Lung microvascular endothelial cell (primary cell): ENCODE measurements around the gene CHRNB2. TPM values are rescaled to one million over a fixed set of nuclear protein-coding genes. Genes with fewer than 3 reads are reported as not detected.

Experiments
- DNase-seq, 2 donors: peaks; one replicate each; pipeline versions ENCODE4 v3.0.0 to v3.0.0-alpha.2; 2010; ENCODE audit warnings: low read depth in 2 of 2
- total RNA-seq: library from RNA; depleted of rRNA; stranded (reverse); fragments of >200 nt; gene quantifications from 2 replicates; pipeline ENCODE4 v1.2.1, GENCODE V29; 2014

The CHRNB2 gene
- total RNA-seq, 1 donor from 2014 or later = under 0.01 TPM

DNA sequence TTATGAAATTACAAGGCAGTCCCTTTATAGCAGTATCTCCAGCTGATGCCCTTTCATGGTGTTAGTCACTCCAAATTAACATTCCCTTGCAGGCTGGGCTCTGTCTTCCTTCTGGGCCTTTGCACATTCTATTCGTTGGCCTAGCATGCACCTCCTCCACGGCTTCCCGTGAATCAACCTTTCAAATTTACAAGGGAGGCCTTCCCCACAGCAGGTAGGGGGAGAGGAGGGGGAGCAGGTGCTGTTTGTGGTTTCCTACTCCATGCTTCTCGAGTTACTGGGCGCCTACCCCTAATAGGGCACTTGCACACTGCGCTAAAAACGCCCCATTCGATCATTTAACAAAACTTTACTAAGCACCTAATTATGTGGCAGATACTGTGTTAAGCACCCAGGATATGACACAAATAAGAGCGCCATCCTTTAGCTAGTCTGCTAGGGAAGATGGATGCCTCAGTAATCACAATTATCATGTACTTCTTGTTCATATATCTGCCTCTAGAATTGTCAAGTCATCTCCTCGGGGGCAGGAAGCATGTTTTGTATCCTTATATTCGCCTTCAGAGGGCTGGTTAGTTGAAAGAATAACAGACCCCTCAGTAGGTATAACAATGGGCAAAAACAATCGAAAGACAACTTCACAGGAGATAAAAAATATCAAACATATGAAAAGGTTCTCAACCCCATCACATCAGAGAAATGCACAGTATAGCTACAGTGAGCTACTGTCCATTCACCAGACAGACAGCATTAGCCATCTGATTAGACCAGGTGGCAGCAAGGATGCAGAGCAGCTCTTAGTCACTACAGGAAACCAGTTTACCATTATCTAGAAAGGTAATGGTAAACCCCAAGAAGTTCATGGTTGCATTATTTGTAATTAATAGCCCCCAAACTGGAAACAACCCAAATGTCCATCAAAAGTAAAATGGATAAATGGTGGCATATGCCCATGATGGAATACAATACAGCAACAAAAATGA lies 42.1 kb downstream of the CHRNB2 start:
- no peak for DNase-seq

GRCh38 chr1:154611150-154611862 lies 43.7 kb downstream of the CHRNB2 start:
- DNase-seq = no peak

DNA sequence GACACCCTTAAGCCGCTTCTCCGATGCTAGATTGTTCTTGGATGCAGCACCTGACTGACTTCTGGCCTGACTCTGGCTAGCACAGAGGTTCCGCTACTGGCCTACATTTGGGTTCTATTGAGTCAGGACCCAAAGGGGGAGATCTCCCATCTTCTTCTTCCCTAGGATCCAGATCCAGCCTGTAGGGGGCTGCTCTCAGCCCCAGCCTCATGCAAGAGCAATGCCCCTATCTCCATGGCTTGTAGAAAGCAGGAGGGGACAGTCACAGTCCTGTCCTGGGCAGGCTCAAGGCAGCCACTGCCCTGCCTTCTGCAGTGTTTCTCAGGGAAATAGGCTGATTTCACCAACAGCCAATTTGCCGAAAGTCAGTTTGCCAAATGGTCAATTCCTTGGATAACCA lies 46.7 kb downstream of the CHRNB2 start:
- no peak for DNase-seq

GRCh38 chr1:154614901-154615300 lies 47.3 kb downstream of the CHRNB2 start:
- DNase-seq = no peak

DNA sequence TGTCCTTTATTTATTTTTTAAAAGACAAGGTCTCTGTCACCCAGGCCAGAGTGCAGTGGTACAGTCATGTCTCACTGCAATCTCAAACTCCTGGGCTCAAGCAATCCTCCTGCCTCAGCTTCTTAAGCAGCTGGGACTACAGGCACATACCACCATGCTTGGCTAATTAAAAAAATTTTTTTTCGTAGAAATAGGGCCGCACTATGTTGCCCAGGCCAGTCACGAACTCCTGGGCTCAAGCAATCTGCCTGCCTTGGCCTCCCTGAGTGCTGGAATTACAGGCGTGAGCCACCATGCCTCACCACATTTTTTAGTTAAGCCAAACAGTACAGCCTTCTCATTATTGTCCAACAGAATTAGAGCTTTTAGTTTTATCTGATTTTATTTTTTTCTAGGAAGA lies 47.8 kb downstream of the CHRNB2 start:
- no peak for DNase-seq

DNA sequence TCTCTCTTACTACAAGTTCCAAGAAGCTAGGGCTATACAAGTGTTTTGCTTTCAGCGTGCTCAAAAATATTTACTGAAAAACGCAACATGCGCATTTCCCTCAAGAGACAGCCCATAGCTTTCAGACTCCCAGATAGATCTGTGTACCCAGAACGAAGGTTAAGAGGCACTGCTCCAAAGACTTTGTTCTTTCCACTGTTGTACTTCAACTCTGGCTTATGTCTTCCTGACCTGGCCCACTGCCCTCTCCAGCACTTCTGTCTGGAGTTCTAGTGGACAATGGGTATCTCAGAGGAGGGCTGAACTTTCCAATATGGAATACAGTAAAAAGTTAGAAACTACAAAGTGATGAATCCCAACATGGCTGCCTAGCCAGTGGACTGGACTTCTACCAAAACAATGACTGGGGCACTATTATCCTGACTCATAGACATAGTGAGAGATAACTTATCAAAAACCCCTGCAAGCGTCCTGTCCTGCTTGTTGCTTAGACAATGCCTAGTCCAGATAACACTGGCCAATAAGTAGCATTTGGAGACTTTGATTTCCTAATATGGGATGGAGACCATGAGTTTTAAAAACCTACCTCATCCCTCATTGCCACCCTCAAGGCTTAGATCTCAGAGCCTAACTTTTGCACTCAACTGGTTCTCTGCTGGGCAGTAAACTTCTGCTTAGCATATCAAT lies 49.2 kb downstream of the CHRNB2 start:
- DNase-seq = peak in 1 of 2 donors; percentile 21

GRCh38 chr1:154619181-154619948 lies 51.8 kb downstream of the CHRNB2 start:
- DNase-seq = no peak

GRCh38 chr1:154620751-154621150 lies 53.2 kb downstream of the CHRNB2 start:
- DNase-seq = peak in 1 of 2 donors; percentile 20

DNA sequence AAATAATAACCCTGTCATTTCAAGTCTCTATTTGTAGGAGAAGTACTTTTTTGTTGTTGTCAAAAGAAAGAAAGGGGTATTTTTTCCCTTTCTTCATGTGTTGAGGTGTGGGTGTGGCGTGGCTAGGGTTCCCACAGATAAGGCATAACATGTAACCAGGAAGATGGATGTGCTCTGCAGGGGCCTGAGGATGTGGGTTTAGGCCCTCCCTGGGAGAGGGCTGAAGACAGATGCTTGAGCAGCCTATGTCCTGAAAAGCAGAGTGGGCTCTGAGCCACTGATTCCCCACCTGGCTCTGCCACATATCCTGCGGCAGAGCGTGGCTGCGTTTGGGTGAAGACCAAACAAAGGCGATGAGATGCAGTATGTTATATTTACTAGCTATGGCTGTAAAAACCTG lies 54.3 kb downstream of the CHRNB2 start:
- no peak for DNase-seq

DNA sequence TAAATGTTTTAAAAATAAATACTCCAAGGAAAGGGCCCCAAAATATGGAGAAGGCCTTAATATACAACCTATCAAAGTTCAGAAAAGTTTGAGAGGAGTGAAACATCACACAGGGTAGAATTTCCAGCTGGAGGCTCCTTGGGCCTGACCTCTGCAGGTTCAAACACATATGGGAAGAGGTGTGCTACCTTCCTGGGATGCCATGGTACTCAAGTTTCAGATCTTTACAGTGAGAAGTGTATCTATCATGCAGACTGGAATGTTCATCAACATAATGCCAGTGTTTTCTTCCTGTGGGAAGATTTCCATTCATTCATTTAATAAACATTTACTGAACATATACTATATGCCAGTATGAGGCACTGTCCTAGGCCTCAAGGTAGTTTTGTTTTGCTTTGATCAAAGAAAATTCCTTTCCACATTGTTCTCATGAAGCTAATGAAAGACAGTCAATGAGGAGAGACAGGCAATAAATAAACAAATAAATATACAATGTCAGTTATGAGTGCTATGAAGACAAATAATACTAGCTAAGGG lies 55.0 kb downstream of the CHRNB2 start:
- DNase-seq = no peak

- no peak for DNase-seq
Observed at GRCh38 chr1:154623358-154623757, 55.8 kb downstream of the CHRNB2 start.

GRCh38 chr1:154624746-154625643 lies 57.4 kb downstream of the CHRNB2 start:
- DNase-seq = no peak

DNA sequence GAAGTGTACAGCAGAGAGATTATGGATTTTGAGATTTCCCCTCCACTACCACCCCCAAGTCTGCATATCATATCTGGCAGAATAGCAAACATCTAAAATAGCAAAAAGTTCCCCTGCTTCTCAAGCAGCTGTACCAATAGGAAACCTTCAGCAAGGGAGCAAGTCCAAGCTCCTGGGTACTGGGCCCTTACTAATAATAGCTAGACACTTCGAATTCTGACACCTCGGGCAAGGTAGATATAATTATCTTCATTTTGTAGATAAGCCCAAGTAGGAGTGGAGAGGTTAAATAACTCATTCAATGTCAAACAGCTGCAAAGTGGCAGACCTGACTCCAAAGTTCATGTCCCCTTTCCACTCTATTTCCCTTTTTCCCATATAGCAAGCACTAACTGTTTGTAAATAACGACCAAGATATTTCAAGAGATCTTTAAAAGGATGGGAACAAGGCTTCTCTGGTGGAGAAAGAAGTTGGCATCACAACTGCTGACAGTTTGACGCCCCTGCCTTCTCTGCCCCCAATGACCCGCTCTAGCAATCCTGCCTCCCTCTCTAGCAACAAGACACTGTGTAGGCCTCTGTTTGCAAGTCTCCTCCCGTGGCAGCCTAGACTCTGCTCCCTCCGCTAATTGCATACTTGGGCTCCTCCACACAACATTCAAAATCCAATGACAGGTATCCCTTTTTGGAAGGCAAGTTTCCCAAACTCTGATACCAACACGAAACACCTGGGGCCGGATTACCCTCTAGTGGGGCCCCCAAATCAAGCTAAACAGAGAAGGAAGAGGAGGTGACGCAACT lies 59.1 kb downstream of the CHRNB2 start:
- DNase-seq = no peak

DNA sequence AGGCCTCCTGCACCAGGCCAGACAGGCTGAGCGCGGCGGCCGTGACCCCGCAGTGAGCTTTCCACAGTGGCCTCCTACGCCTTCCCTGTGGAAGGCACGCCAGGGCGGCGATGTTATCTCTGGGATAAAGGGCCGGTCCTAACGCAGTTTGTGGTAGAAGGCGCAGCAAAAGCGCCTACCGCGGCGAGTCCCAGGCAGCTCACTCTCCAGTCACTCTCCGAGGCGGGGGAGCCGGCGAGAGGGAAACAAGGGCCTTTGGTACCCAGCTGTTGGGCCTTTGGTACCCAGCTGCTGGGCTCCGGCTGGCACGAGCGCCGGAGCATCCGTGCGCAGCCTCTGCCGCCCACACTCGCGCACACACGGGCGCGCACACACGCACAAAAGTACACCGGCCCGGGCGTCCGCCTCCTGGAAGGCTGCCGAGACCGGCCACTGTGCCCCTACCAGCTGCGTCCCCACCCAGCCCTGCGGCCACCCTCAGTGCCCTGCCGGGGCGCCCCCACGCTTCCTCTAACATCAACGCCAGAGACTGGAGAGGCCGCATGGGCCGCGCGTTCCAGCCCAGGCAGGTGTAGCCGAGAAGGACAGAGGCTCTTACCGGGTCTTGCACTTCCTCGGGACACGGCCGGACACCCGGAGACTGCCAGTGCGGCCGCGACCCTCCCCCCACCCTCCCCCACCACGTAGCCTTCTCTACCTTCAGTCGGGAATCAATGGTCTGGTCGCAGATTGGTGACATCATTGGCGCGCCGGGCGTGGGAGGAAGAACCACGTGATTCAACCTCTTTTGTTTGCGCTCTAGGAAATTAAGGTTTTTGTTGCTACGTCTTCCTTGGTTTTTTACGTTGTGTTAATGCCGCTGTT lies 59.9 kb downstream of the CHRNB2 start:
- peak; percentile 90 to 95 for DNase-seq

DNA sequence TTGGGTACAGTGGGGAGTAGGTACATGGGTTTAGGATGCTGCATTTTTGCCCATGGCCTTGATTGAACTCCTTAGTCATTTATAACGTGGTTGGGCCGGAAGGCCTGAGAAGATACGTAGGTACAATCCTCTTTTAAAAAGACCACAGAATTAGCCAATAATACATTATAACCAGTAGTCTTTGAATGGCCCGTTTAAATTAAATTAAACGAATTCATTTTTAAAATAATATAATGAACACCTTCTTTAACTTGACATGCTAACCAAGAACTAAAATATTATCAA lies 60.5 kb downstream of the CHRNB2 start:
- no peak for DNase-seq

DNA sequence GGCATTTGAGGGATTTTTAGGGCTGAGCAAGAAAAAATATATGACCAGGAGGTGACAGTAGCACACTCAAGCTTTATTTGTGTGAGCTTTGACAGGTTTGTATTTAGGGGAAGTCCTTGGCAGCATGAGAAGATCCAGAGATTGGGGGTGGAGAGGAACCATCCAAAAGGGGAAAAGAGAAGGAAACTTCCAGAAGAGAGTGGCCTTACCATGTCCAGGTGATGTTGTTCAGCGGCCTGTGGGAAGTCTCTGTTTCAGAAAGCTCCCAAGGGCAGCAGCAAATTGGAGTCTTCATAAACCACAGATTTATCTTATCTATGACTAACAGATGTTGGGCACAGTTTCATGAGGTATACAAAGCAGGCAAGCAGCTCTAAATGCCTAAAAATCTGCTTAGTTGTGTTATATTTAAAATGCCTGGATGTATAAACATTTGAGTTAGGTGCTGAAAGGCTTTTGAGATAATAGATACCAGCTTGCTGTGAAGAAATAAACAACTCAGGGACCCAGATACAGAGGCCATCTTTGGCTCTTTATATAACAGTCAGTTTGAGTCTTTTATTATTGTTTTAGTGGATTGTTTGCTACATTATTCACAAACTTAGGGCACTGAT lies 61.6 kb downstream of the CHRNB2 start:
- DNase-seq = no peak
